Spinal cord (tissue), 10 donors: ENCODE measurements around the gene ELMOD3. TPM values are rescaled to one million over a fixed set of nuclear protein-coding genes. Genes with fewer than 3 reads are reported as not detected.

Experiments
- DNase-seq, 6 donors: peaks; one replicate each; pipeline versions ENCODE4 v3.0.0 to v3.0.0-alpha.2; 2013 to 2015; ENCODE audit warnings: low spot score in 6 of 6, low read depth in 4 of 6
- H3K27ac ChIP-seq: one replicate; pipeline ENCODE4 v1.5.1; 2013; ENCODE audit warnings: low read depth, low read length, control low read depth
- H3K27me3 ChIP-seq: one replicate; pipeline ENCODE4 v1.6.1; 2013; ENCODE audit warnings: low read length; ENCODE audit not compliant: control insufficient read depth, insufficient read depth
- H3K36me3 ChIP-seq: one replicate; pipeline ENCODE4 v1.6.1; 2013; ENCODE audit warnings: low read length; ENCODE audit not compliant: control insufficient read depth, insufficient read depth
- H3K4me1 ChIP-seq: one replicate; pipeline ENCODE4 v1.6.1; 2013; ENCODE audit warnings: low read length; ENCODE audit not compliant: control insufficient read depth, insufficient read depth
- H3K4me3 ChIP-seq: one replicate; pipeline ENCODE4 v1.5.1; 2013; ENCODE audit warnings: low read depth, low read length, control low read depth
- H3K9me3 ChIP-seq: one replicate; pipeline ENCODE4 v1.6.1; 2013; ENCODE audit warnings: low read length; ENCODE audit not compliant: control insufficient read depth, insufficient read depth
- WGBS: methylation state at CpG from one replicate; pipeline ENCODE4 v1.1.5; 2013; ENCODE audit warnings: missing lambda C conversion rate; ENCODE audit not compliant: insufficient coverage; 5-methylcytosine and 5-hydroxymethylcytosine counted together
- polyA plus RNA-seq, 2 donors: library from polyadenylated mRNA; unstranded; fragments of 120-200 nt; gene quantifications; one replicate each; pipeline ENCODE4 v1.2.1, GENCODE V29; 2013; ENCODE audit not compliant: insufficient read length in 2 of 2
- total RNA-seq, 2 donors: library from RNA; depleted of rRNA in 1 of 2; stranded (reverse); fragments of 120-200 nt in 1 of 2; fragments of >200 nt in 1 of 2; gene quantifications; one replicate each; pipeline versions ENCODE4 v1.2.3 to v1.2.4, GENCODE V29; 2013 to 2014
- donor health status: healthy.

ELMOD3 gene
- total and polyA plus RNA-seq, 4 donors, result 17.4 to 35.7 (median 24.5) TPM

- DNase-seq, result peak in 5 of 6 donors; percentile 77 to 96 (median 81)
- Histone ChIP-seq H3K4me3 (peak overlapping the region; percentile 10), H3K4me1 (peaks cover 42% of the 10 kb centered on the region), H3K27ac (peak overlapping the region; percentile 88), H3K36me3 (no peaks in the 10 kb centered on the region), H3K27me3 (no peaks in the 10 kb centered on the region), H3K9me3 (no peaks in the 10 kb centered on the region)
- WGBS, result 11% methylated on average over 20 of the region's 22 CpGs
These were observed 66.1 kb downstream of the ELMOD3 start for GRCh38 chr2:85420536-85421259.

GRCh38 chr2:85421260-85422071, 66.9 kb downstream of the ELMOD3 start:
- no peaks in the 10 kb centered on the region for H3K36me3 ChIP-seq
- peak overlapping the region; percentile 10 for H3K4me3 ChIP-seq
- peaks cover 42% of the 10 kb centered on the region for H3K4me1 ChIP-seq
- H3K27me3 ChIP-seq, result no peaks in the 10 kb centered on the region
- peak in 2 of 6 donors; percentile 56 to 70 for DNase-seq
- WGBS, result 31% methylated on average over 13 of the region's 13 CpGs
- H3K9me3 ChIP-seq, result no peaks in the 10 kb centered on the region
- H3K27ac ChIP-seq, result peak overlapping the region; percentile 88

GRCh38 chr2:85422072-85422457, 67.5 kb downstream of the ELMOD3 start:
- H3K4me1 ChIP-seq, result peaks cover 42% of the 10 kb centered on the region
- no CpG with 5 or more reads among the region's 2 CpGs for WGBS
- H3K36me3 ChIP-seq, result no peaks in the 10 kb centered on the region
- no peaks in the 10 kb centered on the region for H3K9me3 ChIP-seq
- no peak for DNase-seq
- no peaks in the 10 kb centered on the region for H3K27me3 ChIP-seq
- peak overlapping the region; percentile 88 for H3K27ac ChIP-seq
- H3K4me3 ChIP-seq, result no peak overlapping the region

GRCh38 chr2:85423525-85423924, 69.0 kb downstream of the ELMOD3 start:
- no peaks in the 10 kb centered on the region for H3K27me3 ChIP-seq
- 51% methylated on average over 4 of the region's 5 CpGs for WGBS
- no peaks in the 10 kb centered on the region for H3K9me3 ChIP-seq
- no peaks in the 10 kb centered on the region for H3K36me3 ChIP-seq
- peaks cover 35% of the 10 kb centered on the region for H3K4me1 ChIP-seq
- H3K27ac ChIP-seq, result no peak overlapping the region
- DNase-seq, result no peak
- H3K4me3 ChIP-seq, result no peak overlapping the region

GRCh38 chr2:85425588-85425987, 71.0 kb downstream of the ELMOD3 start:
- no peak for DNase-seq
- no peaks in the 10 kb centered on the region for H3K27me3 ChIP-seq
- H3K36me3 ChIP-seq, result no peaks in the 10 kb centered on the region
- no peaks in the 10 kb centered on the region for H3K9me3 ChIP-seq
- H3K27ac ChIP-seq, result no peak overlapping the region
- H3K4me3 ChIP-seq, result no peak overlapping the region
- 96% methylated on average over 3 of the region's 3 CpGs for WGBS
- peaks cover 36% of the 10 kb centered on the region for H3K4me1 ChIP-seq

- no peak overlapping the region for H3K4me3 ChIP-seq
- H3K4me1 ChIP-seq, result peaks cover 37% of the 10 kb centered on the region
- WGBS, result 87% methylated on average over 3 of the region's 3 CpGs
- no peaks in the 10 kb centered on the region for H3K27me3 ChIP-seq
- no peak overlapping the region for H3K27ac ChIP-seq
- DNase-seq, result no peak
- H3K9me3 ChIP-seq, result no peaks in the 10 kb centered on the region
- H3K36me3 ChIP-seq, result no peaks in the 10 kb centered on the region
These were observed 72.8 kb downstream of the ELMOD3 start for GRCh38 chr2:85427300-85427835.

GRCh38 chr2:85428343-85428881, 73.8 kb downstream of the ELMOD3 start:
- WGBS, result 87% methylated on average over 4 of the region's 7 CpGs
- Histone ChIP-seq H3K4me3 (no peak overlapping the region), H3K36me3 (no peaks in the 10 kb centered on the region), H3K27ac (no peak overlapping the region), H3K4me1 (peaks cover 46% of the 10 kb centered on the region), H3K27me3 (no peaks in the 10 kb centered on the region), H3K9me3 (no peaks in the 10 kb centered on the region)
- no peak for DNase-seq

- H3K27me3 ChIP-seq, result no peaks in the 10 kb centered on the region
- H3K9me3 ChIP-seq, result no peaks in the 10 kb centered on the region
- DNase-seq, result no peak
- H3K27ac ChIP-seq, result peak overlapping the region; percentile 93
- H3K4me3 ChIP-seq, result no peak overlapping the region
- WGBS, result 58% methylated on average over 12 of the region's 12 CpGs
- peaks cover 55% of the 10 kb centered on the region for H3K4me1 ChIP-seq
- no peaks in the 10 kb centered on the region for H3K36me3 ChIP-seq
These were observed 74.8 kb downstream of the ELMOD3 start for GRCh38 chr2:85429213-85429923.

GRCh38 chr2:85429924-85430289, 75.3 kb downstream of the ELMOD3 start:
- DNase-seq, result no peak
- H3K36me3 ChIP-seq, result no peaks in the 10 kb centered on the region
- H3K27me3 ChIP-seq, result no peaks in the 10 kb centered on the region
- WGBS, result 66% methylated on average over 2 of the region's 2 CpGs
- peaks cover 60% of the 10 kb centered on the region for H3K4me1 ChIP-seq
- H3K9me3 ChIP-seq, result no peaks in the 10 kb centered on the region
- H3K4me3 ChIP-seq, result no peak overlapping the region
- peak overlapping the region; percentile 93 for H3K27ac ChIP-seq
